WTC11 (cell line): ENCODE measurements around the gene MTTP. TPM values are rescaled to one million over a fixed set of nuclear protein-coding genes. Genes with fewer than 3 reads are reported as not detected.

ENCODE experiments used
- ATAC-seq: fragments of 200-7000 bp; cut with Tn5 transposase; 2 replicates; pipeline ENCODE4 v1.10.0; 2021; ENCODE audit warnings: mild to moderate bottlenecking, moderate library complexity
- CTCF ChIA-PET: fragments of 300-600 bp; sonication (Branson Sonifier 250); formaldehyde crosslinking; loops from one replicate; lab custom pipeline; 2021; ENCODE audit warnings: antibody characterized with exemption; lab: Charles Lee
- POLR2A ChIA-PET: fragments of 350-600 bp; sonication (Branson Sonifier 250); formaldehyde crosslinking; loops from one replicate; lab custom pipeline; 2021; ENCODE audit warnings: antibody characterized with exemption; lab: Charles Lee
- DNase-seq: peaks from one replicate; pipeline ENCODE4 v3.0.0; 2021; ENCODE audit warnings: low spot score
- H3K27ac Mint-ChIP-seq: 2 replicates; pipeline ENCODE4 v1.8.0; 2021; ENCODE audit warnings: mixed read lengths
- H3K27me3 Mint-ChIP-seq: 2 replicates; pipeline ENCODE4 v1.8.0; 2021; ENCODE audit warnings: low read depth, mild to moderate bottlenecking, moderate library complexity, mixed read lengths
- H3K36me3 Mint-ChIP-seq: 2 replicates; pipeline ENCODE4 v1.8.0; 2021; ENCODE audit warnings: mixed read lengths
- H3K4me1 Mint-ChIP-seq: 2 replicates; pipeline ENCODE4 v1.8.0; 2022; ENCODE audit warnings: mixed read lengths
- H3K4me3 Mint-ChIP-seq: 2 replicates; pipeline ENCODE4 v1.8.0; 2021; ENCODE audit warnings: mild to moderate bottlenecking, moderate library complexity, mixed read lengths
- H3K9me3 Mint-ChIP-seq: 2 replicates; pipeline ENCODE4 v1.8.0; 2021; ENCODE audit warnings: mixed read lengths
- AR ChIP-seq: fragments of 250-450 bp; sonication (Bioruptor Pico); IDR thresholded peaks from 2 replicates; pipeline ENCODE4 v1.9.0; 2021; ENCODE audit warnings: mild to moderate bottlenecking
- ATF6 ChIP-seq: sonication (generic); formaldehyde crosslinking; IDR thresholded peaks from 2 replicates; pipeline ENCODE4 v1.8.1; 2023; ENCODE audit warnings: mild to moderate bottlenecking, missing genetic modification reagents
- CBFB ChIP-seq: sonication (generic); formaldehyde crosslinking; IDR thresholded peaks from 2 replicates; pipeline ENCODE4 v1.8.1; 2022; ENCODE audit warnings: mild to moderate bottlenecking, low read depth, missing genetic modification reagents
- CDX4 ChIP-seq: fragments of 250-450 bp; sonication (Bioruptor Pico); IDR thresholded peaks from 2 replicates; pipeline ENCODE4 v1.9.0; 2021; ENCODE audit warnings: moderate library complexity, mild to moderate bottlenecking, inconsistent platforms, borderline replicate concordance
- ESRRA ChIP-seq: sonication (generic); formaldehyde crosslinking; IDR thresholded peaks from 2 replicates; pipeline ENCODE4 v1.8.1; 2022; ENCODE audit warnings: mild to moderate bottlenecking, missing genetic modification reagents, borderline replicate concordance
- GABPB1 ChIP-seq: sonication (generic); formaldehyde crosslinking; IDR thresholded peaks from 2 replicates; pipeline ENCODE4 v1.8.1; 2023; ENCODE audit warnings: mild to moderate bottlenecking, missing genetic modification reagents
- GTF2I ChIP-seq: fragments of 250-450 bp; sonication (Bioruptor Pico); conservative IDR thresholded peaks from 2 replicates; pipeline ENCODE4 v1.4.0; 2021; ENCODE audit warnings: mild to moderate bottlenecking
- HMGA2 ChIP-seq: fragments of 250-450 bp; sonication (Bioruptor Pico); IDR thresholded peaks from 2 replicates; pipeline ENCODE4 v1.4.0; 2021; ENCODE audit warnings: mild to moderate bottlenecking, moderate library complexity
- HMGXB4 ChIP-seq: sonication (generic); formaldehyde crosslinking; IDR thresholded peaks from 2 replicates; pipeline ENCODE4 v1.8.1; 2023; ENCODE audit warnings: mild to moderate bottlenecking, moderate library complexity, missing genetic modification reagents
- IRF1 ChIP-seq: sonication (generic); formaldehyde crosslinking; IDR thresholded peaks from 2 replicates; pipeline ENCODE4 v1.8.0; 2023; ENCODE audit warnings: missing genetic modification reagents
- NFATC4 ChIP-seq: fragments of 250-450 bp; sonication (Bioruptor Pico); IDR thresholded peaks from 2 replicates; pipeline ENCODE4 v1.9.0; 2021; ENCODE audit warnings: mild to moderate bottlenecking
- NR3C1 ChIP-seq: sonication (generic); formaldehyde crosslinking; conservative IDR thresholded peaks from 2 replicates; pipeline ENCODE4 v1.8.1; 2023; ENCODE audit warnings: low read depth, mild to moderate bottlenecking, missing genetic modification reagents
- PREB ChIP-seq: sonication (generic); formaldehyde crosslinking; IDR thresholded peaks from 2 replicates; pipeline ENCODE4 v1.8.1; 2022; ENCODE audit warnings: mild to moderate bottlenecking, missing genetic modification reagents, moderate library complexity, borderline replicate concordance
- TEAD4 ChIP-seq: sonication (generic); formaldehyde crosslinking; IDR thresholded peaks from 2 replicates; pipeline ENCODE4 v1.8.0; 2022; ENCODE audit warnings: mild to moderate bottlenecking, missing genetic modification reagents
- USF1 ChIP-seq: sonication (generic); formaldehyde crosslinking; IDR thresholded peaks from 2 replicates; pipeline ENCODE4 v1.8.0; 2022; ENCODE audit warnings: mild to moderate bottlenecking, missing genetic modification reagents
- ZBTB43 ChIP-seq: sonication (generic); formaldehyde crosslinking; IDR thresholded peaks from 2 replicates; pipeline ENCODE4 v1.8.1; 2023; ENCODE audit warnings: mild to moderate bottlenecking, missing genetic modification reagents
- ZNF512 ChIP-seq: sonication (generic); formaldehyde crosslinking; IDR thresholded peaks from 2 replicates; pipeline ENCODE4 v1.8.1; 2022; ENCODE audit warnings: missing genetic modification reagents, borderline replicate concordance
- total RNA-seq: library from RNA; stranded (reverse); gene quantifications from 3 replicates; pipeline ENCODE4 v1.2.3, GENCODE V29; 2021

Gene MTTP
- total RNA-seq, 1 experiment from 2014 or later: 0.26 TPM

- POLR2A ChIA-PET: no interaction called here
- H3K27ac Mint-ChIP-seq: no peak overlapping the region
- CTCF ChIA-PET: interaction anchor here (1.2 kb wide), 1 partner anchor 95 kb away, joined by 3 read pairs; the partner anchor contains the start of gene TRMT10A
- no peaks in the 10 kb centered on the region for H3K4me1 Mint-ChIP-seq
- DNase-seq: no peak
- TF ChIP-seq ZBTB43 (CRISPR knock-in tag) (no peak), GTF2I (CRISPR knock-in tag) (no peak), ATF6 (CRISPR knock-in tag) (no peak), TEAD4 (CRISPR knock-in tag) (no peak), NFATC4 (no peak), GABPB1 (CRISPR knock-in tag) (no peak), CBFB (CRISPR knock-in tag) (no peak), USF1 (no peak), CDX4 (CRISPR knock-in tag) (no peak), HMGXB4 (CRISPR knock-in tag) (no peak), ZNF512 (CRISPR knock-in tag) (no peak), PREB (CRISPR knock-in tag) (no peak), AR (CRISPR knock-in tag) (no peak), NR3C1 (CRISPR knock-in tag) (no peak), HMGA2 (CRISPR knock-in tag) (no peak), IRF1 (CRISPR knock-in tag) (no peak), ESRRA (CRISPR knock-in tag) (no peak)
- no peak overlapping the region for H3K4me3 Mint-ChIP-seq
- H3K27me3 Mint-ChIP-seq: no peaks in the 10 kb centered on the region; the same call in 1 of the 2 replicates
- H3K9me3 Mint-ChIP-seq: no peaks in the 10 kb centered on the region
- no peak for ATAC-seq
- H3K36me3 Mint-ChIP-seq: no peaks in the 10 kb centered on the region
These were observed 84.0 kb downstream of the MTTP start for GRCh38 chr4:99658666-99659065.
